ENCODE results near the gene SYT8.

DNA sequence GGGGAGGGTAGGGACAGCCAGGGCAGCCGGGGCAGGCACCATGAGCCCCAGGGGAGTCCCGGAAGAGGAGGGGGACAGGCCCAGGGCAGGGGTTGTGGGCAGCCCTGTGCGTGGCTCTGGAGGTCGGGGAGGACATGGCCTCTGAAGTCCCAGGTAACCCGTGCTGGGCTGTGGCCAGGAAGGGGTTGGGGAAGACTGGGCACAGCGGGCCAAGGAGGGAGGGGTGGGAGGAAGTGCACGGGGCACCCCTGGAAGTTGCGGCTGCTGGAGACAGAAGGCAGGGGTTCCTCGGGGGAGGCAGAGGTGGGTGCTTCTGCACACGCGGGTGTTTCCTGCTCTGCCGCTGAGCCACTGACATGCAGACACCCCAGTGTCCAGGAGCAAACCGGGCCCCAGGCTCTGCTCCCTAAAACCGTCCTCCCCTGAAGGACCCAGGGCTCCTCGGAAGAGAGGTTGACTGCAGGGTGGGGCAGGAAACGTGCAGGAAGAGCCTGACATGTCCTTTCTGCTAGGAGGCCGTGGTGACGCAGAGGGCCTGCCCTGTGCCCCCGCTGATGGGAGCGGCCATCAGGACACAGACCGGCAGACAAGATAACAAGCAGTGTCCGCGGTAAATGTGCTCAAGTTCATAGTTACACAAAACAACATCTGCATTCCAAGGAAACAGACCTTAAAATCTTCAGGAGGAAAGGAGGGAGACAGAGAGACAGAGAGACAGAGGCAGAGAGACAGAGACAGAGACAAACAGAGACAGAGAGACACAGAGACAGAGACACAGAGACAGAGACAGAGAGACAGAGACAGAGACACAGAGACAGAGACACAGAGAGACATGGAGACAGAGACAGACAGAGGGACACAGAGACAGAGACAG lies 9.7 kb downstream of the SYT8 start:
- TF ChIP-seq EZH2phosphoT487 (IDR thresholded peaks at IDR 0.05; ENCODE audit: insufficient read depth, low read depth) (no peak), EZH2 (IDR thresholded peaks at IDR 0.05; ENCODE audit: insufficient read depth, poor library complexity, severe bottlenecking) (no peak)

Measured in GM23248 (cell line).